K562 (cell line): ENCODE results near the gene LYPD4. TPM values are rescaled to one million over a fixed set of nuclear protein-coding genes. Genes with fewer than 3 reads are reported as not detected.

ENCODE experiments used
- BACH1 ChIP-seq: fragments of 200-800 bp; sonication (Bioruptor generic); IDR thresholded peaks from 2 replicates; pipeline ENCODE4 v1.6.1; 2016; ENCODE audit warnings: missing genetic modification characterization, missing compliant biosample characterization
- BRF2 ChIP-seq: IDR thresholded peaks from 3 replicates; pipeline ENCODE4 v1.6.1; 2011; ENCODE audit warnings: borderline replicate concordance, mild to moderate bottlenecking; ENCODE audit not compliant: insufficient read length, insufficient read depth
- CEBPB ChIP-seq: fragments of 450-650 bp; IDR thresholded peaks from 2 replicates; pipeline ENCODE4 v1.6.1; 2016; ENCODE audit warnings: missing genetic modification characterization, missing compliant biosample characterization
- CSDE1 ChIP-seq, 2 experiments: fragments of 450-650 bp; IDR thresholded peaks; 2 replicates each; pipeline ENCODE4 v1.6.1; 2016; ENCODE audit warnings: mild to moderate bottlenecking in 1 of 2
- ELF2 ChIP-seq: fragments of 250-450 bp; sonication (Bioruptor Pico); IDR thresholded peaks from 2 replicates; pipeline ENCODE4 v1.5.0; 2021; ENCODE audit warnings: mild to moderate bottlenecking
- ETV5 ChIP-seq: sonication (generic); formaldehyde crosslinking; IDR thresholded peaks from 2 replicates; pipeline ENCODE4 v1.4.0; 2020; ENCODE audit warnings: low read depth, mild to moderate bottlenecking, missing genetic modification reagents
- FUS ChIP-seq: fragments of 200-400 bp; formaldehyde crosslinking; optimal IDR thresholded peaks from 2 replicates; pipeline ENCODE3; 2017; ENCODE audit warnings: low read depth, low read length
- GATAD2B ChIP-seq: fragments of 450-650 bp; IDR thresholded peaks from 2 replicates; pipeline ENCODE4 v1.6.1; 2017; ENCODE audit warnings: mild to moderate bottlenecking, borderline replicate concordance
- GMEB1 ChIP-seq: fragments of 250-450 bp; sonication (Bioruptor Pico); IDR thresholded peaks from 2 replicates; pipeline ENCODE4 v1.4.0; 2020; ENCODE audit warnings: mild to moderate bottlenecking
- GTF2E2 ChIP-seq: fragments of 200-800 bp; sonication (Bioruptor generic); IDR thresholded peaks from 2 replicates; pipeline ENCODE4 v1.6.1; 2016; ENCODE audit warnings: missing genetic modification characterization, missing compliant biosample characterization
- HBP1 ChIP-seq: fragments of 450-650 bp; formaldehyde crosslinking; IDR thresholded peaks from 2 replicates; pipeline ENCODE4 v1.4.0; 2022; ENCODE audit warnings: missing genetic modification characterization
- HNRNPLL ChIP-seq: fragments of 200-400 bp; formaldehyde crosslinking; IDR thresholded peaks from 2 replicates; pipeline ENCODE4 v1.6.1; 2017; ENCODE audit warnings: low read length, low read depth, mild to moderate bottlenecking; ENCODE audit not compliant: poor library complexity, severe bottlenecking
- OTX1 ChIP-seq: fragments of 450-650 bp; formaldehyde crosslinking; IDR thresholded peaks from 2 replicates; pipeline ENCODE4 v1.4.0; 2022; ENCODE audit warnings: mild to moderate bottlenecking
- PCBP2 ChIP-seq: fragments of 200-400 bp; formaldehyde crosslinking; IDR thresholded peaks from 2 replicates; pipeline ENCODE4 v1.6.1; 2018; ENCODE audit warnings: low read length, low read depth, mild to moderate bottlenecking, moderate library complexity; ENCODE audit not compliant: poor library complexity, severe bottlenecking
- PKNOX1 ChIP-seq: fragments of 450-650 bp; IDR thresholded peaks from 2 replicates; pipeline ENCODE4 v1.6.1; 2016
- POLR2A ChIP-seq: fragments of 450-650 bp; conservative IDR thresholded peaks from 2 replicates; pipeline ENCODE4 v1.6.1; 2016
- SMARCC2 ChIP-seq: fragments of 450-650 bp; IDR thresholded peaks from 2 replicates; pipeline ENCODE4 v1.6.1; 2017; ENCODE audit warnings: antibody characterized with exemption, moderate library complexity, mild to moderate bottlenecking, low read depth
- SREBF1 ChIP-seq: fragments of 150-350 bp; IDR thresholded peaks from 2 replicates; pipeline ENCODE4 v1.6.1; 2014; ENCODE audit warnings: antibody characterized with exemption, low read depth, low read length, borderline replicate concordance
- TBP ChIP-seq: optimal IDR thresholded peaks from 2 replicates; pipeline ENCODE3; 2011; ENCODE audit warnings: low read depth, low read length, improper control_type of control experiment
- TOE1 ChIP-seq, 2 experiments: fragments of 450-650 bp in 1 of 2; sonication (generic) in 1 of 2; formaldehyde crosslinking in 1 of 2; IDR thresholded peaks; 2 replicates each; pipeline versions ENCODE4 v1.7.1 to v1.8.0; 2016 to 2022; ENCODE audit warnings: borderline replicate concordance in 2 of 2, mild to moderate bottlenecking in 2 of 2, antibody characterized with exemption in 1 of 2, inconsistent platforms in 1 of 2, low read depth in 1 of 2, missing genetic modification reagents in 1 of 2, moderate library complexity in 1 of 2
- ZNF316 ChIP-seq: fragments of 450-650 bp; IDR thresholded peaks from 2 replicates; pipeline ENCODE4 v1.6.1; 2016
- polyA plus RNA-seq, 8 experiments: library from polyadenylated mRNA; depleted of rRNA in 4 of 8; stranded (reverse) in 5 of 8; unstranded in 3 of 8; fragments of >200 nt; fragmentation: Nextera tagmentation in 2 of 8; fragmentation: Illumina TruSeq in 1 of 8; extraction: Ambion mirVana in 2 of 8; extraction: Trizol in 1 of 8; gene quantifications; 2 replicates each; pipeline versions ENCODE4 v1.2.1 to v1.2.3, GENCODE V29; 2011 to 2014; ENCODE audit warnings: inconsistent platforms in 1 of 8, missing spikeins in 1 of 8
- total RNA-seq, 7 experiments: library from RNA; depleted of rRNA in 6 of 7; stranded (reverse); fragments of >200 nt in 6 of 7; fragmentation: Illumina TruSeq in 2 of 7; extraction: Trizol in 2 of 7; gene quantifications; 2 replicates each; pipeline versions ENCODE4 v1.2.1 to v1.2.3, GENCODE V29; 2011 to 2021; ENCODE audit warnings: low replicate concordance in 1 of 7

LYPD4 gene
- total and polyA plus RNA-seq, 9 of the 15 experiments (the other 6 are each of a cell fraction or from before 2014, with no cell fraction given) = 0.11 TPM; not detected in 8

GRCh38 chr19:41883821-41884733 is 39.6 kb upstream of the LYPD4 start (continued):
- TF ChIP-seq HBP1 (no peak), FUS (no peak), OTX1 (CRISPR knock-in tag) (peak; percentile 60; the same call in 1 of the 2 replicates), PCBP2 (no peak), CEBPB (tag) (no peak), GATAD2B (peak; percentile 34; the same call in 1 of the 2 replicates), BACH1 (tag) (no peak), GMEB1 (CRISPR knock-in tag) (peak; percentile 82), GTF2E2 (no peak), ZNF316 (peak; percentile 12; the same call in 1 of the 2 replicates), HNRNPLL (peak; percentile 73), CSDE1 (IDR thresholded peaks at IDR 0.05) (0 out of 4 replicates have a peak, but pooled peaks of 1 of the 2 experiments have one; percentile 60), PKNOX1 (peak; percentile 92), BRF2 (no peak), TOE1 (IDR thresholded peaks at IDR 0.05; ENCODE audit: borderline replicate concordance) (peak; percentile 70), TOE1 (CRISPR knock-in tag; IDR thresholded peaks at IDR 0.05; ENCODE audit: borderline replicate concordance, low read depth) (no peak), ETV5 (CRISPR knock-in tag) (peak; percentile 87), TBP (peak; percentile 77), ELF2 (CRISPR knock-in tag) (peak; percentile 97), SREBF1 (no peak), SMARCC2 (no peak), POLR2A (peak; percentile 91)
